ENCODE results near the gene PLK5. TPM values are rescaled to one million over a fixed set of nuclear protein-coding genes. Genes with fewer than 3 reads are reported as not detected.
"Not testable (repeated sequence)": the region's sequence is repeated elsewhere in the genome, so short reads cannot be mapped to it uniquely, and the experiment has no call there.

The PLK5 gene
- total RNA-seq, 4 donors from 2014 or later = 0.15 TPM; not detected in 3

DNA sequence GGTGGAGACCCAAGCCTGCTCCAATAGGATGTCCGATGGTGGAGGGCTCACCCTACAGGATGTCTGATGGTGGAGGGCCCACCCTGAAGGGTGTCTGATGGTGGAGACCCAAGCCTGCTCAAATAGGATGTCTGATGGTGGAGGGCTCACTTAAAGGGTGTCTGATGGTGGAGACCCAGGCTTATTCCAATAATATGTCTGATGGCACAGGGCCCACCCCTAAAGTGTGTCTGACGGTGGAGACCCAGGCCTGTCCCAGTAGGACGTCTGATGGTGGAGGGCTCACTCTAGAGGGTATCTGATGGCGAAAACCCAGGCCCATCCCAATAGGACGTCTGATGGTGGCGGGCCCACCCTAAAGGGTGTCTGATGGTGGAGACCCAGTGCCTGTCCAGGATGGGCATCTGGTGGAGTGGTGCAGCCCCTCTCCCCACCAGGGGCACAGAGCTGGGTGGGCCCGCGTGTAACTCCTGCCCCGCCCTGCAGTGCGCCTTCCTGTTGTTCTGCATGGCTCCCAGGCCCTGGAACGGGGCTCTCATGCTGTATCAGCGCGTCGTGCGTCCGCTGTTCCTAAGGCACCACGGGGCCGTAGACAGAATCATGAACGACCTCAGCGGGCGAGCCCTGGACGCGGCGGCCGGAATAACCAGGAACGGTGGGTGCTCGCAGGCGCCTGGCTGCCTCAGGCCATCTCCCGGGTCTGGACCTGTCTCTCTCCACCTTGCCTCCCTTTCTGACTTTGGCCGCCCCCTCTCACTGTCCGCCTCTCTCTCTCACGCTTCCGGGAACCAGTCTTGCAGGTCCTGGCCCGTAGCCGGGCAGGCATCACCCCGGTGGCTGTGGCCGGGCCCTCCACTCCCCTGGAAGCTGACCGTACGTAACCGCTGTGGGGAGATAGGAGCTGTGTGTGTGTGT lies 27.8 kb upstream of the PLK5 start:
- TF ChIP-seq, protein P1, sequence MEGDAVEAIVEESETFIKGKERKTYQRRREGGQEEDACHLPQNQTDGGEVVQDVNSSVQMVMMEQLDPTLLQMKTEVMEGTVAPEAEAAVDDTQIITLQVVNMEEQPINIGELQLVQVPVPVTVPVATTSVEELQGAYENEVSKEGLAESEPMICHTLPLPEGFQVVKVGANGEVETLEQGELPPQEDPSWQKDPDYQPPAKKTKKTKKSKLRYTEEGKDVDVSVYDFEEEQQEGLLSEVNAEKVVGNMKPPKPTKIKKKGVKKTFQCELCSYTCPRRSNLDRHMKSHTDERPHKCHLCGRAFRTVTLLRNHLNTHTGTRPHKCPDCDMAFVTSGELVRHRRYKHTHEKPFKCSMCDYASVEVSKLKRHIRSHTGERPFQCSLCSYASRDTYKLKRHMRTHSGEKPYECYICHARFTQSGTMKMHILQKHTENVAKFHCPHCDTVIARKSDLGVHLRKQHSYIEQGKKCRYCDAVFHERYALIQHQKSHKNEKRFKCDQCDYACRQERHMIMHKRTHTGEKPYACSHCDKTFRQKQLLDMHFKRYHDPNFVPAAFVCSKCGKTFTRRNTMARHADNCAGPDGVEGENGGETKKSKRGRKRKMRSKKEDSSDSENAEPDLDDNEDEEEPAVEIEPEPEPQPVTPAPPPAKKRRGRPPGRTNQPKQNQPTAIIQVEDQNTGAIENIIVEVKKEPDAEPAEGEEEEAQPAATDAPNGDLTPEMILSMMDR (IDR thresholded peaks at IDR 0.05) = no peak
- TF ChIP-seq EP300 (IDR thresholded peaks at IDR 0.05) (no peak), POLR2A (IDR thresholded peaks at IDR 0.05) (no peak), POLR2AphosphoS5 (IDR thresholded peaks at IDR 0.05) (no peak)
- WGBS, 2 donors (ENCODE audit: low coverage in 1 of 2) = 70 to 73% methylated on average over 3 to 9 of the region's 40 CpGs
- H3K4me3 ChIP-seq = no peak overlapping the region
- no peak overlapping the region for H3K27ac ChIP-seq
- ATAC-seq = no peak
- peaks cover 62% of the 10 kb centered on the region for H3K27me3 ChIP-seq
- H3K4me1 ChIP-seq = peaks cover 0 to 8% (median 4%) of the 10 kb centered on the region in 3 donors
- no peaks in the 10 kb centered on the region for H3K36me3 ChIP-seq
- no peaks in the 10 kb centered on the region for H3K9me3 ChIP-seq

DNA sequence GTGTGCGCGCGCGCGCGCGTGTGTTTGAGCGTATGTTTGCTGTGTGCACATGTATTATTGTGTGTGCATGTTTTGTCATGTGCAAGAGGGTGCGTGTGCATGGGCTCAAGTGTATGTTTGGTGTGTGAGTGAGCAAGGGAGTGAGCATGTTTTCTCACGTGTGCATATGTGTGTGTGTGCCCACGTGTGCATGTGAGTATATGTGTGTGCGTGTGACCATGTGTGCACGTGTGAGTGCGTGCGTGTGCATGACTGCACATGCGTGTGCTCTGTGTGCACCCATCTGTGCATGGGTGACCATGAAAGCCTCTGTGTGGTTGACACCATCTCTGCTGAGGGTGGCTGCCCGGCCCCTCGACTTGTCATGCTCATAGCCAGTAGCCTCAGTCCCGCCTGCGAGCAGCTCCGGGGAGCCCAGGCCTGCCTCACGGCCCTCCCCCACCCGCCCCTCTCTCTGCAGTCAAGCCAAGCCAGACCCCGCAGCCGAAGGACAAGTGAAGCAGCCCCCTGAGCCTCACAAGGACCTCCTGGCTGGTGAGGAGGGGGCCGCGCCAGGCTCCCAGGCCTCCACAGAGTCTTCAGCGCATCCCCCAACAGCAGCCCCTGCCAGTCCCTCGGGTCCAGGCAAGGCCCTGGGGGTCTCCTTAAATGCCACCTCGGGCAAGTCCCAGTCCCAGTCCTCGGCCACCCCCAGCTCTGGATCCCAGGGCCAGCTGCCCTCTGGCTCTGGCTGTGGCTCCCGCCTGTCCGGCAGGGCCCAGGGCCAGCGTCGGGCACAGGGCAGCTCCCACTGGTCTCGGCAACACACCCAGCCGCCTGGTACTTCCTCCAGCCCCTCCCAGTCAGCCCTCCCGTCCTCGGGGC lies 26.9 kb upstream of the PLK5 start:
- Histone ChIP-seq H3K27me3 (peaks cover 63% of the 10 kb centered on the region), H3K9me3 (no peaks in the 10 kb centered on the region), H3K4me3 (no peak overlapping the region), H3K36me3 (no peaks in the 10 kb centered on the region), H3K27ac (no peak overlapping the region), H3K4me1 (no peaks in the 10 kb centered on the region)
- TF ChIP-seq POLR2A (IDR thresholded peaks at IDR 0.05) = no peak
- 70 to 75% methylated on average over 6 to 7 of the region's 39 CpGs for WGBS, 2 donors (ENCODE audit: low coverage in 1 of 2)
- no peak for ATAC-seq

DNA sequence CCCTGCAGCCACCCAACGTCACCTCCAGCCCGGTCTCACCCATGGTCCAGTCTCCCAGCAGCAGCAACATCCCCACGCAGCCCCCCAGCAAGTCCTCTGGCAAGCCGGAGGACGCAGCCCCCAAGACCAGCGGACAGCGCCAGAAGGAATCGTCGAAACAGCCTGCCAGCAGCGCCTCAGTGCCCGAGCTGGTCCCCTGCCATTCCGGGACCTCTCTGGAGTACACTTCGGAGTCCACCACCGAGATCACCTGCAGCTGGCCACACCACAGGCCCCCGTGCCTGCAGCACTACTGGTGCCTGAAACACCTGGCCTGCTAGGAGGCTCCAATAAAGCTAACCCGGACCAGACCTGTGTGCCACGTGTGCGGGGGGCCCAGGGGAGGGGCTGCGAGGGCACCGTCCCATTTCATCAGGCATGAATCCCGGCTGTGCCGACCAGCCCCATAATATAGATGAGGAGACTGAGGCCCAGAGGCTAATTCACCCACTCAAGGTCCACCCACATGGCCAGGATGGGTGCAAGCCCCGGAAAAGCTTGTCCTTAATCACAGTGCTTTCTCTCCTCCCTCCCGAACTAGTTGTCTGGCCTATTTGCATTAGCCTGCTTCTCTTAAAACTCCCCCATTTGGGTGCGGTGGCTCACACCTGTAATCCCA lies 26.2 kb upstream of the PLK5 start:
- Histone ChIP-seq H3K27ac (no peak overlapping the region), H3K27me3 (peaks cover 63% of the 10 kb centered on the region), H3K9me3 (no peaks in the 10 kb centered on the region), H3K4me3 (no peak overlapping the region), H3K4me1 (peaks cover 0 to 1% (median 0%) of the 10 kb centered on the region in 3 donors), H3K36me3 (no peaks in the 10 kb centered on the region)
- ATAC-seq = no peak
- TF ChIP-seq POLR2A (IDR thresholded peaks at IDR 0.05) (no peak), POLR2AphosphoS5 (IDR thresholded peaks at IDR 0.05) (no peak), EP300 (IDR thresholded peaks at IDR 0.05) (no peak)
- TF ChIP-seq, protein P1 (IDR thresholded peaks at IDR 0.05) = no peak
- 95% methylated on average over 8 of the region's 25 CpGs; no CpG with 5 or more reads in 1 of the 2 donors for WGBS, 2 donors (ENCODE audit: low coverage in 1 of 2)

DNA sequence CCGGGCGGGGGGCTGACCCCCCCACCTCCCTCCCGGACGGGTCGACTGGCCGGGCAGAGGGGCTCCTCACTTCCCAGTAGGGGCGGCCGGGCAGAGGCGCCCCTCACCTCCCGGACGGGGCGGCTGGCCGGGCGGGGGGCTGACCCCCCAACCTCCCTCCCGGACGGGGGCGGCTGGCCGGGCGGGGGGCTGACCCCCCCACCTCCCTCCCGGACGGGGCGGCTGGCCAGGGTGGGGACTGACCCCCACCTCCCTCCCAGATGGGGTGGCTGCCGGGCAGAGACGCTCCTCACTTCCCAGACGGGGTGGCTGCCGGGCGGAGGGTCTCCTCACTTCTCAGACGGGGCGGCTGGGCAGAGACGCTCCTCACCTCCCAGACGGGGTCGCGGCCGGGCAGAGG lies 24.6 kb upstream of the PLK5 start:
- H3K27me3 ChIP-seq = peaks cover 75% of the 10 kb centered on the region
- not testable (repeated sequence) for H3K36me3 ChIP-seq, H3K4me3 ChIP-seq, ATAC-seq, H3K9me3 ChIP-seq, H3K27ac ChIP-seq
- peaks cover 0 to 15% (median 7%) of the 10 kb centered on the region in 3 donors for H3K4me1 ChIP-seq
- no CpG with 5 or more reads among the region's 34 CpGs for WGBS, 2 donors (ENCODE audit: low coverage in 1 of 2)

DNA sequence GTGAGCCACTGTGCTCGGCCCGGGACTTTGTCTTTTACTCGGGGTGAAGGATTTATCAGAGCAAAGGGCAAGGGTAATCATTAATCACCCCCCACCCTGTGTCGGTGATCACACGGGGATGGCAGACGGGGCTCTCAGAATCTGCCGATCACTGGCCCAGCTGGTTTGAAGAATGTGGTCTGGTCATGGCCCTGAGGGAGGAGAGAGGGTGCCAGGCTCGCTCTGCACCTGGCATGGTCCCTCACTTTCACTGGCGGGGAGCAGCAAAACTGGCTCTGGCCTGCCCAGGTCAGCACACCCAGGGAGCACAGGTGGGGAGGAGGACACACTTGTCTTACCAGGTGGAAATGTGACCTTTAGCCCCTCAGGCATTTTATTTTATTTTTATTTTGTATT lies 22.7 kb upstream of the PLK5 start:
- peaks cover 86% of the 10 kb centered on the region for H3K27me3 ChIP-seq
- no peak overlapping the region for H3K4me3 ChIP-seq
- peaks cover 0 to 6% of the 10 kb centered on the region in 2 donors for H3K36me3 ChIP-seq
- peaks cover 0 to 15% (median 7%) of the 10 kb centered on the region in 3 donors for H3K4me1 ChIP-seq
- H3K27ac ChIP-seq = no peak overlapping the region
- TF ChIP-seq, protein P1 (IDR thresholded peaks at IDR 0.05) = no peak
- no peak for TF ChIP-seq POLR2A (IDR thresholded peaks at IDR 0.05)
- no peak for ATAC-seq
- no peaks in the 10 kb centered on the region for H3K9me3 ChIP-seq
- 40 to 53% methylated on average over 3 to 6 of the region's 9 CpGs for WGBS, 2 donors (ENCODE audit: low coverage in 1 of 2)

All from gastroesophageal sphincter (tissue), 4 donors.